ENCODE data around the gene SP6.
A peak's percentile ranks its signal among the peaks of the same experiment; 100 is the strongest.

SP6 gene

DNA sequence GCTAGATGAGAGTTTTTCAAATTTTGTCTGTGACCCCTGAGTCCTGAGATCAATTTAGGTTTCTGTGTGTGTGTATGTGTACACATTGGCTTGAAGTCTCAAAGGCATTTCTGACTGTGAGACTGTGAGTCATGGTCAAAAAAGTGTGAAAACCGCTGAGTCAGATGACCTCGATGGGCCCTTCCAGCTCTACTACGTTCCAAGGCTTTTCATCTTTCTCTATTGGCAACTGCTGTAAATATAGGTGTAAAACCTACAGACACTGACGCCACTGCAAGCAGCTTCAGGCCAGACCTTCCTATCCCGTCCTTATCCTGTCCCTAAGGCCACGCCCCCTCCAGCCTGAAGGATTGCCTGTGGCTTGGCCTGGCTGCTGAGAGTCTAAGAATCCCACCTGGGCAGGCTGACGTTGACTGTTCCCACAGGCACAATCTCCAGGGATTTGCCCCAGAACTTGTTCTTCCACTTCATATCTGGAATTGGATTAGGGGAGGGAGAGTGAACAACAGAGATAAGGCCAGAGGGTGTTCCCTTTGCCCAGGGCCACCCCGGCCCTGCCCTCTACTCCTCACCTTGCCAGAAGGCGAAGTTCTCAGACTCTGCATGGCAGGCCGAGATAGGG is 40.7 kb downstream of the SP6 start:
- DNase-seq = peak; percentile 75

DNA sequence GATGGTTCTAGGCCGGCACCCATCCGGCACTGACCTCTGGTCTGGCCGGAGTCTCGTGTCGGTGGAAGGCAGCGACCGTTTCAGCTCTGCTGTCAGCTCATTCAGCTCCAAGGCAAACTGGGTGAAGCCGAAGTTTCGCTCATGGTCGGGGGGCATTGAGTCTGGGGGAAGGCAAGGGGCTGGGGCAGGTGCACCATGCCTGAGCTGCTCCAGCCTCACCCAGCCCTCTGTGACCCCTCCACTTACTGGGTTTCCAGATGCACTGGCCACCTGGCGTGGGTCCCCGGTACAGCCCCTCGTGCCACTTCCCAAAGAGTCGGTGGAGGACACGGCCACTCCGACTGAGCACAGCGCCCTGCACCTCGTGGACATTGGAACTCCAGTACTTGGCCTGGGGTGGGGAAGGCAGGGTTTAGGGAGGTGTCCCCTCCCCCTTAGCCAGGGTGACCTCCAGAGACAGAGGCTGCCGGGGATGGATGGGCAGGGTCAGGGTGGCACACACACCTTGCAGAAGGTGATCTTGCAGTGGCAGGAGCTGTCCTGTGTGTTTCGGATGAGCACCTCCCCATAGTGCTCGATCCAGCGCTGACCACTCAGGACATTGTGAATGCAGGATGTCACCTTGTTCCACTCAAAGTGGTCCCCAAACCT is 42.0 kb downstream of the SP6 start:
- no peak for DNase-seq

DNA sequence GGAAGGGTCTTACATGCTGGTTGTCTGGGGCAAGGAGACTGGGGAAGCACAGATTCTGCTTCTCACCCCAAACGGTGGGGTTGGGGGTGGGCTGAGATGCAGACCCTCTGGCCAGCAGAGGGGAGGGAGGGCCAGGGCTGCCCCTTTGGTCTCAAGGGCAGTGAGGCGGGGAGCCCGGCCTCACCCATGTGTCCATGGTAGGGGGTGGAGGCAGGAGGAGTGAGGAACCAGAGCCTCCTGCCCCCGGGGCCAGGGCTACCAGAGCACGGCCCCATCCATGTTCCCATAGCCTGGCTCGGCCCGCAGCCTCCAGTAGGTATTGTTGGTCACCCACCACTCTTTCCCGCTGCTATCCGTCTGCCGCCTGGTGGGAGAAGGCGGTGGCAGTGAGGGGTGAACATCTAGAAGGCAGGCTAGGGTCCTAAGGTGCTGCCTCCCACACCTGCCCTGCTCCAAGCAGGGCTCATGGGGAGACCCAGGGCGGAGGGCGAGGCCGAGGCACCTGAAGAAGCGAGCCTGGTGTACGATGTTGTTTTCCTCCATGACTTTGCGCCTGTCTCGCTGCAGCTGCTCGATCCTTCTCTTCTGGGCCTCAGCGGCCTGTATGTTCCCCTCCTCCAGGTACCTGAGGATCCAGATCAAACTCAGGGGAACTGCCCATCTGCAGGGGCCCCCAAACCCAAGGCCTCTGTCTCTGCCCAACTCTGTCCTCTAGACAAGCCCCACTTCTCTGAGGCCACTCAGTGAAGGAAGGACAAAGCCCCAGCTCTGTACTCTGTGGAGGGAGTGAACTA is 42.7 kb downstream of the SP6 start:
- DNase-seq = no peak

DNA sequence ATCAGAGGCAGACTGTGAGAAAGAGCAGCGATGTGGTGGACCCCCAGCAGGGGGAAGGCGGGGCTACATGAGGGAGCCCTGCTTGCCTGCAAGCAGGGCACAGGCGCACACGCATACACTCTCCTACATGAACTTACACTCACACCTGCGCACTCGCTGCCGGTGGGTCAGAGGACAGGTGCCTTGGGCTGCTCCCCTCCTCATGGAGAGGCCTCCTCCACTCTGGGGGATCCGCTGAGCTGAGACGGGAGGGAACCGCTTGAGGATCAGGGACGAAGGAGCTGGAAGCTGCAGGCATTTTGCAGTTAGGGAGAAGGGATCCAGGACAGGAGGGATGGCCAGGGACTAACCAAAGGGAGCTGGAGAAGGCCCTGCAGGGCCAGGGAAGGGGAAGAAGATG is 43.5 kb downstream of the SP6 start:
- DNase-seq = no peak

DNA sequence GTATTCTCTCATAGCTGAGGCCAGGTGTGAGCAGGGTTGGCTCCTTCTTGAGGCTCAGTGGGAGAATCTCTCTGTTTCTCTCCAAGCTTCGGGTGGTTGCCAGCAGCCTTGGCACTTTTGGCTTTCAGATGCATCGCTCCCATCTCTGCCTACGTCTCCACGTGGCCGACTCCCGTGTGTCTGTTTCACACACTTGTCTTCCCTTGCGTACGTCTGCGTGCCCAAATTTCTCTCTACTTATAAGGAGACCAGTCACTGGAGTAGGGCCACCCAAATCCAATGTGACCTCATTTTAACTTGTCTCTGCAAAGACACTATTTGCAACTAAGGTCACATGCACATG is 44.1 kb downstream of the SP6 start:
- DNase-seq = no peak

DNA sequence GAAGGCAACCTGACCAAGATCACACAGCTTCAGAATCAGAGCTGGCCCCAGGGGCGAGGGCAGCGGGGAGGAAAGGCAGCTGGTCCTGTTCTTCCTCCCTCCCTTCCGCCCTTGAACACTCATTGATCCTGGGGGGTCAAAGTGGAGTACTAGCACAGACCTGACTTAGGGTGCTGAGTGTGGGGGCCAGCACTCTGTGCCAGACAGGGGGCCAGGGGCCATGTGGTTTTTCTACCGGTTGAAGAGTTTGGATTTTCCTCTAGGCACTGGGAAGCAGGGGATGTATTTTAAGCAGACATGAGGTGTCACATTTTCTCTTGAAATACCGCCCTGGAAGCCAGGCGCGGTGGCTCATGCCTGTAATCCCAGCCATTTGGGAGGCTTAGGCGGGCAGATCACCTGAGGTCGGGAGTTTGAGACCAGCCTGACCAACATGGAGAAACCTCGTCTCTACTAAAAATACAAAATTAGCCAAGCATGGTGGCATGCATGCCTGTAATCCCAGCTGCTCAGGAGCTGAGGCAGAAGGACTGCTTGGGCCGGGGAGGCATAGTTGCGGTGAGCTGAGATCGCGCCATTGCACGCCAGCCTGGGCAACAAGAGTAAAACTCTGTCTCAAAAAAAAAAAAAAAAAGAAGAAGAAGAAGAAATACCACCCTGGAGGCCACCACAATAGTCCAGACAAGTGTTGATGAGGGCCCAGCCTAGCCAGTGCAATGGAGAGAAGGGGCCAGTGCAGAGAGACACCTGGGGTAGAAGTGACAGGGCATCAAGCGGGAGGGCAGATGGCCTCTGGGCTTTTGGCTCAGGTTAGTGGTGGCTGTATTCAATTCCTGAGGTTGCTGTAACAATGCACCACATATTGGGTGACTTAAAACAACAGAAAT is 44.7 kb downstream of the SP6 start:
- no peak for DNase-seq

DNA sequence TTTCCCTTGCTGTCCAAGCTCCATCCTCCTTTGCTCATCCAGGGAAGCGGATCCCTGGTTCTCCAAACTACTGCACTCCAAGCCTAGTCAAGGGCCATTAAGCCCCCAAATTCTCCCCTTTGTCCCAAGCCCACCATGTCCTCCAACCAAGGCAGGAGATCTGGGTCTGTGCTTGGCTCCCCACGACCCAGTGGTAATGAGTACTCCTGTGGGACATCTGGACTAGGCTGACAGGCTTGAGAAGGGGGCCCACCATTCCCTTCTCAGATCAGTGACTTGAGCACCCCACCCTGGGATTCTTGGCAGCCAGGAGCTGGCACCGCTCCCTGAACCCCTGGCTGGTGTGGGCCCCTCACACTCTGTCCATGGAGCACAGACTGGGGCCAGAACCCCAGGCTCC is 46.5 kb downstream of the SP6 start:
- no peak for DNase-seq

DNA sequence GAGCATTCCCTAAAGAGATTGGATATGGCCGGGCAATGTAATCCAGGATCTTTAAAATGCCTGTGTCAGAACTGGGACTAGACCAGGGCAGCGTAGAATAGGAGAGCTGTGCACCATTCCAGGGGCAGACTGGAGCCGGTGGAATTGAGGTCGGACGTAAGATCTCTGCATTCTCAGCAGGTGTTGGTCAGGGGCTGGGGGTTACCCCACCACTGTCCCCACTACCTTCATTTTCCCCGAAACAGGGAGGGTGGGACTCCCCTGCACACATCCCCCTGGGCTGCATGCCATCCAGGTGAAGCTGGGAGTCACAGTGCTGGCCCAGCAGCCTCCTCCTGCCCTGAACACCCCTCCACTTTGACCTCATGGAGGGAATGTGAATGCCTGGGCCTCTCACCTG is 47.2 kb downstream of the SP6 start:
- DNase-seq = no peak

DNA sequence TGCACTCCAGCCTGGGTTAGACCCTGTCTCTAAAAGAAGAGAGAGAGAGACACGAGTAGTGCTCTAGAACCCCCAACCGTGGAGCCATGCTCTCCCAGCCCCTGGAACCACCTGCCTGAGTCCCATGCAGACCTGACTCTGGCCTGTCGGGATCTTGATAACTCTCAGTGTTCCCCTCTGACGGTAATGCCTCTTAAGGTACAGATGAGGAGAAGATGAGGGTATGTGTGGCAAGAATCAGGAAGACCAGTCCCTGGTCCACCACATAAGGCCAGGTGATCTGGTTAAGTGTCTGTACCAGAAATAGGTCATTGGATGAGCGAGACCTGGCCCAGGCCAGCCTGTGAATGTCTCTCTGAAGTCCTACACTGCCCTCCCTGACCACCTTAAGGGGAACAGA is 47.8 kb downstream of the SP6 start:
- DNase-seq = no peak

DNA sequence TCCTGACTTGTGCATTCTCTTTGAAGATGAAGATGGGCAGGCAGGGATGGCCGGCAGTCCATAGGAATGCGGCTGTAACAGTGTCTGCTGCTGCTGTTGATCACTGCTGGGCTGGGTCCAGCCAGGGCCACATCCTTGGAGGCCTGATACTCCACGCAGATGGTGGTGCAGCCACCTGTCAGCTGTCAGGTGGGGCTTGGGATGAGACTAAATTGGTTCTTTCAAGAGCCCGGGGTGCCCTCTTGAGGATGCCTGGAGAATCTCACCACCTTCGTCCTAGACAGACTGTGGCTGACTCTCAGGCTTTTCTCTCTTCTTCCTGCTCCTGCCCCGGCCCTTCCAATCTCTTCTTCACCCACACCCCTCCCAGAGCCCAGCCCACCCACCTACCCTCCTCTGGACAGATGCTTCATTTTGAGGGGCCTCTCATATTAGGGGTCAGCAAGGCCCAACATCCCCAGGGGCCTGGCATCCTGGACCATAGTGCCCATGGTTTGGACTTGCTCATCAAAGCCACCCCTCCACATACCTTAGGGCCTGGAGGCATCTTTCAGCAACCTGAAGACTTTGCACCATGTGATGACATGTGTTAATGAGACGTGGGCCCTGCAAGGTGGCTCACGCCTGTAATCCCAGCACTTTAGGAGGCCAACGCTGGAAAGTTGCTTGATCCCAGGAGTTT is 48.5 kb downstream of the SP6 start:
- peak; percentile 93 for DNase-seq

DNA sequence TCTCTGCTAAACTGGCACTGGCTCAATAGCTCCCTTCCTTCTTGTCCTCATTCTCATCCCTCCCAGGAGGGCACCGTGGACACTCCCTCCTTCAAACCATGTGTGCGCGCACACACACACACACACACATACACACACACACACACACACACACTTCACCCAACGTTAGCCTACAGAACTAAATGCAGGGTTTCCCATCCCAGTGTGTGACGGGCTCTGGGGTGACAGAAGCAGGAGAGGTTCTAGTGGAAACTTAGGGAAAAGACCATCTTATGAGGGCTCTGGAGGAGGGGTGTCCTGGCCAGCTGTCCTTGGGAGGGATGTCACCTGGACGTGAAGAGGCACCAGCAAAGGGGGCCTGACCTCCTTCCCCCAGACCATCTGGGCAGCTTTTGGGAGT is 49.1 kb downstream of the SP6 start:
- no peak for DNase-seq

DNA sequence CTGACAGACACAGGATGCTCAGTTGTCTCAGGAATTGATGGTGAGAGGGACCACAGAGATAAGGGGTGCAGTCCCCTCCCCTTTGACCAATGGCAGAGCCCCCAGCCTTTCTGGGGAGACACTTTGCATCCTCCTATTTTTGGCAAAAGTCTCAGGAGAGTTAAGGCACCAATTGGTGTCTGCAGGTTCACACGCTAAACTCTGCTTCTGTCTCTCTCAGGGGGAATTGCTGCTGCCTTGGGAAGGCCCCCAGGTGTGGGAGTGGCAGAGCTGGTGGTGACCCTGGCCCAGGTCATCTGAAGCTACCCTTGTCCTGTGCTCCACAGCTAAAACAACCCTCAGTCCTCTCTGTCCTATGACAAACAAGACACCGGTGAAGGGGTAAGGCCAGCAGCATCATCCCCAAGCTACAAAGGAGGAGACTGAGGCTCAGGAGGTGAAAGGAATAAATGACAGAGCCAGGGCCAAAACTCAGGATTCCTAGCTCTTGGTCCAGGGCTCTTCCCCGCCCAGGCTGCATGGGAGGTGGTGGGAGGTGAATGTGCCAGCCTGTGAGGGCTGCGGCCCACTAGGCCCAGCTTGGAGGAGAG is 49.7 kb downstream of the SP6 start:
- no peak for DNase-seq

DNA sequence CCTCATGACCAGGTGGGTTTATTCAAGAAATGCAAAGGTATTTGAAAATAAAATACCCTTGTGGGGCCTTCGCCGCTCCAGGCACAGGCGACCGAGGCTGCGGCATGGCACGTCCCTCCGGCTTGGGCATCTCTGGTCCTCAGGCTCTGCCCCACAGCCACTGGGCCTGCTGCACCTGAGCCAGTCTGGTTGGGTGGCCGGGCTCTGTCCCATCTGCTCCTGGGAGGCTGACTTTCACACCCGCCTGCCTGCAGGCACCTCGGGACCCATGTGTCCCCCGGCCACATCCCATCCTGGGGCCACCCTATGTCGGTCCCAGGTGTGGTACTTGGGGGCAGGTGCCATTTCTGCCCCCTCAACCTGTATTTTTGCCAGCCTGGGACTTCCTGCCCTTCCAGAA is 50.3 kb downstream of the SP6 start:
- DNase-seq = no peak

DNA sequence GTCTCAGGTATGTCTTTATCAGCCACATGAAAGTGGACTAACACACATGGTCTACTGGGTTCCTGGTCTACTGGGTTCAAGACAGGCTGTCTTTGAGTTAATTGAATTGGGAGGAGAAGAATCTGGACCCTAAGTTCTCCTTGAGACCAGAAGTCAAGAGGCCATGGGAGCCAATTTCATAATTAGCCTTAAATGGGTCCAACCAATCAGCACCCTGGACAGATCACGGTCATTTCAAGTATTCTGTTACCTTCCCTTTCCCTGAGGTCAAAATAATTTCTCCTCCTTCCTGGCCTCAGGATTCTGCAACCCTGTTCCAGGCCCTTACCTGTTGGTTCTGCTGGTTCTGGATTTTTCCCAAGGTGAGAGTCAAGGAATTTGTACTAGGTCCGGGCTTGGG is 53.2 kb downstream of the SP6 start:
- DNase-seq = no peak

Data from NCI-H82 (cell line).